ENCODE results near the gene VSX2.
A peak's percentile ranks its signal among the peaks of the same experiment; 100 is the strongest.

VSX2 gene

GRCh38 chr14:74241652-74242017 lies 2.4 kb downstream of the VSX2 start:
- no peak for DNase-seq
- Mint-ChIP-seq H3K4me1 (peaks cover 10% of the 10 kb centered on the region), H3K27me3 (peaks cover 100% of the 10 kb centered on the region), H3K9me3 (no peaks in the 10 kb centered on the region), H3K27ac (peak overlapping the region; percentile 24), H3K4me3 (peak overlapping the region; percentile 23), H3K36me3 (no peaks in the 10 kb centered on the region)
- CTCF ChIA-PET, result interaction anchor here (2.2 kb wide), 1 partner anchor 11 kb away, joined by 6 read pairs; no protein-coding TSS in a partner anchor

GRCh38 chr14:74242021-74242779 lies 3.0 kb downstream of the VSX2 start:
- CTCF ChIA-PET, result interaction anchor here (2.2 kb wide), 1 partner anchor 12 kb away, joined by 6 read pairs; no protein-coding TSS in a partner anchor
- no peak overlapping the region for H3K4me3 Mint-ChIP-seq

GRCh38 chr14:74242780-74243042 lies 3.5 kb downstream of the VSX2 start:
- H3K9me3 Mint-ChIP-seq, result no peaks in the 10 kb centered on the region
- CTCF ChIA-PET, result interaction anchor here (1.0 to 1.4 kb wide), 2 partner anchors 11 to 14 kb away, joined by 4 read pairs; no protein-coding TSS in a partner anchor
- no peaks in the 10 kb centered on the region for H3K36me3 Mint-ChIP-seq
- peaks cover 100% of the 10 kb centered on the region for H3K27me3 Mint-ChIP-seq
- peaks cover 10% of the 10 kb centered on the region for H3K4me1 Mint-ChIP-seq
- DNase-seq, result no peak
- H3K27ac Mint-ChIP-seq, result no peak overlapping the region
- no peak overlapping the region for H3K4me3 Mint-ChIP-seq

More at GRCh38 chr14:74242021-74242779, 3.0 kb downstream of the VSX2 start:
- Mint-ChIP-seq H3K27me3 (peaks cover 100% of the 10 kb centered on the region), H3K36me3 (no peaks in the 10 kb centered on the region), H3K27ac (no peak overlapping the region), H3K4me1 (peaks cover 10% of the 10 kb centered on the region), H3K9me3 (no peaks in the 10 kb centered on the region)
- DNase-seq, result no peak

- CTCF ChIA-PET, result interaction anchor here (1.0 to 1.4 kb wide), 2 partner anchors 10 to 14 kb away, joined by 4 read pairs; no protein-coding TSS in a partner anchor
- Mint-ChIP-seq H3K4me1 (peaks cover 10% of the 10 kb centered on the region), H3K9me3 (no peaks in the 10 kb centered on the region), H3K36me3 (no peaks in the 10 kb centered on the region), H3K27ac (no peak overlapping the region), H3K4me3 (no peak overlapping the region), H3K27me3 (peaks cover 100% of the 10 kb centered on the region)
- DNase-seq, result no peak
These were observed 3.8 kb downstream of the VSX2 start for GRCh38 chr14:74243051-74243450.

- peaks cover 100% of the 10 kb centered on the region for H3K27me3 Mint-ChIP-seq
These were observed 4.9 kb downstream of the VSX2 start for GRCh38 chr14:74244115-74244514.

GRCh38 chr14:74245292-74245691 lies 6.0 kb downstream of the VSX2 start:
- Mint-ChIP-seq H3K36me3 (no peaks in the 10 kb centered on the region), H3K9me3 (no peaks in the 10 kb centered on the region), H3K27me3 (peaks cover 96% of the 10 kb centered on the region), H3K4me1 (peaks cover 10% of the 10 kb centered on the region), H3K27ac (no peak overlapping the region), H3K4me3 (no peak overlapping the region)
- DNase-seq, result no peak
- CTCF ChIA-PET, result no interaction called here

More at GRCh38 chr14:74244115-74244514, 4.9 kb downstream of the VSX2 start:
- no peak overlapping the region for H3K4me3 Mint-ChIP-seq
- H3K4me1 Mint-ChIP-seq, result peaks cover 10% of the 10 kb centered on the region
- CTCF ChIA-PET, result interaction anchor here (1.4 kb wide), 1 partner anchor 13 kb away, joined by 4 read pairs; no protein-coding TSS in a partner anchor
- no peaks in the 10 kb centered on the region for H3K36me3 Mint-ChIP-seq
- no peak for DNase-seq
- no peaks in the 10 kb centered on the region for H3K9me3 Mint-ChIP-seq
- no peak overlapping the region for H3K27ac Mint-ChIP-seq

- Mint-ChIP-seq H3K27ac (no peak overlapping the region), H3K9me3 (no peaks in the 10 kb centered on the region), H3K4me1 (peaks cover 11% of the 10 kb centered on the region), H3K27me3 (peaks cover 89% of the 10 kb centered on the region), H3K36me3 (no peaks in the 10 kb centered on the region), H3K4me3 (no peak overlapping the region)
- CTCF ChIA-PET, result interaction anchor here (1.3 kb wide), 1 partner anchor 8 kb away, joined by 3 read pairs; no protein-coding TSS in a partner anchor
- DNase-seq, result no peak
These were observed 7.3 kb downstream of the VSX2 start for GRCh38 chr14:74246542-74246941.

GRCh38 chr14:74248017-74248416 lies 8.8 kb downstream of the VSX2 start:
- H3K4me1 Mint-ChIP-seq, result peaks cover 4% of the 10 kb centered on the region
- H3K36me3 Mint-ChIP-seq, result no peaks in the 10 kb centered on the region
- peaks cover 89% of the 10 kb centered on the region for H3K27me3 Mint-ChIP-seq
- CTCF ChIA-PET, result interaction anchor here (0.8 to 2.0 kb wide), 2 partner anchors 9 to 608 kb away, joined by 3 to 7 read pairs; no protein-coding TSS in a partner anchor
- no peaks in the 10 kb centered on the region for H3K9me3 Mint-ChIP-seq
- no peak overlapping the region for H3K27ac Mint-ChIP-seq
- H3K4me3 Mint-ChIP-seq, result no peak overlapping the region
- DNase-seq, result no peak

- no peak overlapping the region for H3K4me3 Mint-ChIP-seq
- H3K9me3 Mint-ChIP-seq, result no peaks in the 10 kb centered on the region
- H3K36me3 Mint-ChIP-seq, result no peaks in the 10 kb centered on the region
- CTCF ChIA-PET, result interaction anchor here (1.6 to 2.0 kb wide), 2 partner anchors 7 to 138 kb away, joined by 7 to 8 read pairs; no protein-coding TSS in a partner anchor
- no peak overlapping the region for H3K27ac Mint-ChIP-seq
- peaks cover 4% of the 10 kb centered on the region for H3K4me1 Mint-ChIP-seq
- H3K27me3 Mint-ChIP-seq, result peaks cover 85% of the 10 kb centered on the region
- DNase-seq, result no peak
These were observed 10.5 kb downstream of the VSX2 start for GRCh38 chr14:74249433-74250375.

- no peaks in the 10 kb centered on the region for H3K9me3 Mint-ChIP-seq
- H3K27ac Mint-ChIP-seq, result no peak overlapping the region
- H3K4me3 Mint-ChIP-seq, result no peak overlapping the region
- peaks cover 72% of the 10 kb centered on the region for H3K27me3 Mint-ChIP-seq
- CTCF ChIA-PET, result interaction anchor here (1.5 kb wide), 1 partner anchor 9 kb away, joined by 3 read pairs; no protein-coding TSS in a partner anchor
- DNase-seq, result no peak
- peaks cover 16% of the 10 kb centered on the region for H3K4me1 Mint-ChIP-seq
- H3K36me3 Mint-ChIP-seq, result no peaks in the 10 kb centered on the region
These were observed 16.0 kb downstream of the VSX2 start for GRCh38 chr14:74255281-74255680.

- DNase-seq, result peak; percentile 68
- Mint-ChIP-seq H3K27me3 (peaks cover 67% of the 10 kb centered on the region), H3K4me3 (peak overlapping the region; percentile 76), H3K4me1 (peaks cover 12% of the 10 kb centered on the region), H3K27ac (peak overlapping the region; percentile 60), H3K36me3 (no peaks in the 10 kb centered on the region), H3K9me3 (no peaks in the 10 kb centered on the region)
- CTCF ChIA-PET, result interaction anchor here (0.9 to 1.7 kb wide), 11 partner anchors 9 to 162 kb away, joined by 3 to 7 read pairs (median 3); partner anchors contain the start of gene VSX2
These were observed 18.1 kb downstream of the VSX2 start for GRCh38 chr14:74257078-74257940.

GRCh38 chr14:74257941-74258763 lies 18.9 kb downstream of the VSX2 start:
- peaks cover 12% of the 10 kb centered on the region for H3K4me1 Mint-ChIP-seq
- H3K36me3 Mint-ChIP-seq, result no peaks in the 10 kb centered on the region
- H3K9me3 Mint-ChIP-seq, result no peaks in the 10 kb centered on the region
- CTCF ChIA-PET, result interaction anchor here (0.8 to 1.5 kb wide), 11 partner anchors 9 to 147 kb away, joined by 3 to 7 read pairs (median 3); no protein-coding TSS in a partner anchor
- DNase-seq, result no peak
- H3K27me3 Mint-ChIP-seq, result peaks cover 59% of the 10 kb centered on the region
- H3K4me3 Mint-ChIP-seq, result peak overlapping the region; percentile 76
- H3K27ac Mint-ChIP-seq, result no peak overlapping the region

GRCh38 chr14:74258764-74259035 lies 19.5 kb downstream of the VSX2 start:
- no peaks in the 10 kb centered on the region for H3K36me3 Mint-ChIP-seq
- H3K27ac Mint-ChIP-seq, result no peak overlapping the region
- peaks cover 57% of the 10 kb centered on the region for H3K27me3 Mint-ChIP-seq
- no peaks in the 10 kb centered on the region for H3K9me3 Mint-ChIP-seq
- CTCF ChIA-PET, result interaction anchor here (0.8 to 1.5 kb wide), 5 partner anchors 19 to 147 kb away, joined by 3 to 4 read pairs (median 3); no protein-coding TSS in a partner anchor
- peaks cover 12% of the 10 kb centered on the region for H3K4me1 Mint-ChIP-seq
- no peak overlapping the region for H3K4me3 Mint-ChIP-seq
- DNase-seq, result no peak

Data from activated naive CD4-positive, alpha-beta T cell treated with anti-CD3 and anti-CD28 coated beads, Interleukin-2, amount 10 ng/mL, durations not matched to agents 7 days and 5 days (primary cell).